Measurements from ENCODE around the gene ETFDH. TPM values are rescaled to one million over a fixed set of nuclear protein-coding genes. Genes with fewer than 3 reads are reported as not detected.
"Not testable (repeated sequence)": the region's sequence is repeated elsewhere in the genome, so short reads cannot be mapped to it uniquely, and the experiment has no call there.

The ETFDH gene
- total RNA-seq, 1 donor from 2014 or later = 25.9 TPM

GRCh38 chr4:158750379-158750778 is 78.3 kb downstream of the ETFDH start:
- Mint-ChIP-seq H3K4me1 (ENCODE audit: unreplicated experiment) (no peaks in the 10 kb centered on the region), H3K27ac (ENCODE audit: unreplicated experiment) (peak overlapping the region; percentile 6), H3K36me3 (ENCODE audit: unreplicated experiment) (no peaks in the 10 kb centered on the region), H3K4me3 (ENCODE audit: unreplicated experiment) (no peak overlapping the region), H3K9me3 (ENCODE audit: unreplicated experiment) (no peaks in the 10 kb centered on the region), H3K27me3 (ENCODE audit: unreplicated experiment) (no peaks in the 10 kb centered on the region)
- TF ChIP-seq, protein P1, sequence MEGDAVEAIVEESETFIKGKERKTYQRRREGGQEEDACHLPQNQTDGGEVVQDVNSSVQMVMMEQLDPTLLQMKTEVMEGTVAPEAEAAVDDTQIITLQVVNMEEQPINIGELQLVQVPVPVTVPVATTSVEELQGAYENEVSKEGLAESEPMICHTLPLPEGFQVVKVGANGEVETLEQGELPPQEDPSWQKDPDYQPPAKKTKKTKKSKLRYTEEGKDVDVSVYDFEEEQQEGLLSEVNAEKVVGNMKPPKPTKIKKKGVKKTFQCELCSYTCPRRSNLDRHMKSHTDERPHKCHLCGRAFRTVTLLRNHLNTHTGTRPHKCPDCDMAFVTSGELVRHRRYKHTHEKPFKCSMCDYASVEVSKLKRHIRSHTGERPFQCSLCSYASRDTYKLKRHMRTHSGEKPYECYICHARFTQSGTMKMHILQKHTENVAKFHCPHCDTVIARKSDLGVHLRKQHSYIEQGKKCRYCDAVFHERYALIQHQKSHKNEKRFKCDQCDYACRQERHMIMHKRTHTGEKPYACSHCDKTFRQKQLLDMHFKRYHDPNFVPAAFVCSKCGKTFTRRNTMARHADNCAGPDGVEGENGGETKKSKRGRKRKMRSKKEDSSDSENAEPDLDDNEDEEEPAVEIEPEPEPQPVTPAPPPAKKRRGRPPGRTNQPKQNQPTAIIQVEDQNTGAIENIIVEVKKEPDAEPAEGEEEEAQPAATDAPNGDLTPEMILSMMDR (IDR thresholded peaks at IDR 0.05) = no peak
- no peak for DNase-seq (ENCODE audit: extremely low spot score, unreplicated experiment)

DNA sequence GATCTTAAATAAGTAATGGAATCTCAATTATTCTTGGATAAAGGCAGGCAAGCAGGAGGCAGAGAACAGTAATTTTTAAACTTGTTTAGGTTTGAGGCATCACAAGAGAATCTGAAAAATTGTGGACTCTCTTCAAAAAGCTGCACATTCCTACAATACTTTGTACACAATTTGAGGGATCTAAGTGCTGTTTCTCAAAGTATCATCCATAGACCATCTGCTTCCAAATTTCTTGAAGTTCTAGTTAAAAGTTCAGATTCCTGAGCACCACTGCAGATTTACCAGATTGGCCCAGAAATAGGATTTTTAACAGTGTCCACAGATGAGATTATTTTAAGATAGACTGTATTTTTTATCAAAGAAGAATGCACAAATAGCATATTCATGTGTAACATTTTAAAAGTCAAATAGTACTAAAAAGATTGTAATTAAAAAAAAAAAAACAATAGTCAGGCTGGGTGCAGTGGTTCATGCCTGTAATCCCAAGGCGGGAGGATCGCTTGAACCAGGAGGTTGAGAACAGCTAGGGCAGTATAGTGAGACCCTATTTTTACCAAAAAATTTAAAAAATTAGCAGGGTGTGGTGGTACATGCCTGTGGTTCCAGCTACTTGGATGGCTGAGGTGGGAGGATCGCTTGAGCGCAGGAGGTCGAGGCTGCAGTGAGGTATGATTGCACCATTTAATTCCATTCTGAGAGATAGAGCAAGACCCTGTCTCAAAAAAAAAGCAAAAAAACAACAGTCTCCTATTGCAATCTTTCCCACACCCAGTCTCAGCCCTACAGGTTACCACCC is 82.5 kb downstream of the ETFDH start:
- no peak overlapping the region for H3K27ac Mint-ChIP-seq (ENCODE audit: unreplicated experiment)
- DNase-seq (ENCODE audit: extremely low spot score, unreplicated experiment) = no peak
- no peak overlapping the region for H3K4me3 Mint-ChIP-seq (ENCODE audit: unreplicated experiment)

DNA sequence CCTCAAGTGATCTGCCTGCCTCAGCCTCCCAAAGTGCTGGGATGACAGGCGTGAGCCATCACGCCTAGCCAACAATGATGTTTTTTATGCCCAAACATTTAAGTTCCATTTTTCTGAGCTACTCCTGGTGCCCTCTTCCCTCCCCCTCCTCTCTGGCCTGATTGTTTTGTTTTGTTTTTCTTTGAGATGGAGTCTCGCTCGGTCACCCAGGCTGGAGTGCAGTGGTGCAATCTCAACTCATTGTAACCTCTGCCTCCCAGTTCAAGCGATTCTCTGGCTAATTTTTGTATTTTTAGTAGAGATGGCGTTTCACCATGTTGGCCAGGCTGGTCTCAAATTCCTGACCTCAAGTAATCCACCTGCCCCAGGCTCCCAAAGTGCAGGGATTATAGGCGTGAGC is 83.7 kb downstream of the ETFDH start:
- H3K9me3 Mint-ChIP-seq (ENCODE audit: unreplicated experiment) = peaks cover 10% of the 10 kb centered on the region
- not testable (repeated sequence) for H3K36me3 Mint-ChIP-seq (ENCODE audit: unreplicated experiment); H3K4me1 Mint-ChIP-seq (ENCODE audit: unreplicated experiment); H3K27me3 Mint-ChIP-seq (ENCODE audit: unreplicated experiment); H3K27ac Mint-ChIP-seq (ENCODE audit: unreplicated experiment); DNase-seq (ENCODE audit: extremely low spot score, unreplicated experiment); H3K4me3 Mint-ChIP-seq (ENCODE audit: unreplicated experiment)

More for the DNA sequence above, 82.5 kb downstream of the ETFDH start:
- H3K4me1 Mint-ChIP-seq (ENCODE audit: unreplicated experiment) = no peaks in the 10 kb centered on the region
- TF ChIP-seq, protein P1 (IDR thresholded peaks at IDR 0.05) = no peak
- peaks cover 3% of the 10 kb centered on the region for H3K27me3 Mint-ChIP-seq (ENCODE audit: unreplicated experiment)
- peaks cover 10% of the 10 kb centered on the region for H3K9me3 Mint-ChIP-seq (ENCODE audit: unreplicated experiment)
- H3K36me3 Mint-ChIP-seq (ENCODE audit: unreplicated experiment) = no peaks in the 10 kb centered on the region

DNA sequence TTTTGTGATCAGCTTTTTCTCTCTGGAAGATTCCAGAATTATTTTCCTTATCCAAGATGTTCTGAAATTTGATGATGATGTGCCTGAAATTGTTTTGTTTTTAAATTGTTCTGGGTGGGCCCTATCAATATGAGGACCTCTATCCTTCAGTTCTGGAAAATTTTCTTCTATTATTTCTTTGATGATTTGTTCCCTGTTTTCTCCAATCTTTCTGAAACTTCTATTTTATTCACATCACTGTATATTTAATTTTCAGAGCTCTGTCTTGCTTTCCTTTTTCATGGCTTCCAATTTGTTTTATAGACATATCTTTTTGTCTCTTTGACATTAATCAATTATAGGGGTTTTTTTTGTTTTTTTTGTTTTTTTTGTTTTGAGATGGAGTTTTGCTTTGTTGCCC is 84.5 kb downstream of the ETFDH start:
- H3K27ac Mint-ChIP-seq (ENCODE audit: unreplicated experiment) = no peak overlapping the region
- no peaks in the 10 kb centered on the region for H3K4me1 Mint-ChIP-seq (ENCODE audit: unreplicated experiment)
- peaks cover 10% of the 10 kb centered on the region for H3K9me3 Mint-ChIP-seq (ENCODE audit: unreplicated experiment)
- peaks cover 3% of the 10 kb centered on the region for H3K27me3 Mint-ChIP-seq (ENCODE audit: unreplicated experiment)
- TF ChIP-seq, protein P1 (IDR thresholded peaks at IDR 0.05) = no peak
- no peaks in the 10 kb centered on the region for H3K36me3 Mint-ChIP-seq (ENCODE audit: unreplicated experiment)
- H3K4me3 Mint-ChIP-seq (ENCODE audit: unreplicated experiment) = no peak overlapping the region
- DNase-seq (ENCODE audit: extremely low spot score, unreplicated experiment) = no peak

GRCh38 chr4:158758142-158758541 is 86.0 kb downstream of the ETFDH start:
- H3K27me3 Mint-ChIP-seq (ENCODE audit: unreplicated experiment) = peaks cover 8% of the 10 kb centered on the region
- TF ChIP-seq, protein P1 (IDR thresholded peaks at IDR 0.05) = no peak
- no peaks in the 10 kb centered on the region for H3K36me3 Mint-ChIP-seq (ENCODE audit: unreplicated experiment)
- H3K9me3 Mint-ChIP-seq (ENCODE audit: unreplicated experiment) = peaks cover 10% of the 10 kb centered on the region
- no peaks in the 10 kb centered on the region for H3K4me1 Mint-ChIP-seq (ENCODE audit: unreplicated experiment)
- H3K27ac Mint-ChIP-seq (ENCODE audit: unreplicated experiment) = no peak overlapping the region
- DNase-seq (ENCODE audit: extremely low spot score, unreplicated experiment) = no peak
- H3K4me3 Mint-ChIP-seq (ENCODE audit: unreplicated experiment) = no peak overlapping the region
